CD4-positive, alpha-beta T cell treated with Interleukin-15 for 4 hours (primary cell): ENCODE results near the gene FMN1.
A peak's percentile ranks its signal among the peaks of the same experiment; 100 is the strongest.

Experiments used
- DNase-seq: peaks from one replicate; pipeline ENCODE4 v3.0.0-alpha.2; 2020; ENCODE audit warnings: low spot score

FMN1 gene

GRCh38 chr15:33154351-33155166 lies 40.0 kb downstream of the FMN1 start:
- no peak for DNase-seq

GRCh38 chr15:33153548-33153947 lies 41.0 kb downstream of the FMN1 start:
- DNase-seq, result no peak

DNA sequence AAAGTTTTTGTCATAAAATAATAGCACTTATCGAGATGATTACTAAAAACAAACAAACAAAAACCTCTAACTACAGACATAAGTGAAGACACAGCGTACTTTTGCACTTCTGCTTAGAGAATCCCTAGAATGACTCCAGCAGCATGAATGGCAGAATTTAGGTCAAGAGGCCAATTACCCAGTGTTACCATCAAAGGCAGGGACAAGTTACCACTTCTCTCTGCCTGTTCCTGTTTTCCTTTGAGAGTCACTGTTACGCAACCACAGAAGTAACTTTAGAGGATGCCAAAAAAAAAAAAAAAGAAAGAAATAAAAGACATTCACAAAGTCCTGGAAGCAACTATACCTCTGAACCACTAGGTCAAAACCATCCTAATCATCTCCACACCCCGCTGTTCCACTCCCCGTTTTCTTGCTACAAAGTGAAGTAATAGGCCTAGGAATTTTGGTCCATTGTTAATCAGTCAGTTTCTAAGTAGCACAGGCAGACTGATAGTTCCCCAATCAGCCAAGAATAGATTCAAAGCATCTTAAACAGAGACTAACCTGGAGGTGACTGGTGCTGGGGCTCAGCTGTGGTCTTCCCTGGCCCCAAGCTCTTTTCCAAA lies 41.9 kb downstream of the FMN1 start:
- no peak for DNase-seq

GRCh38 chr15:33150971-33151370 lies 43.5 kb downstream of the FMN1 start:
- no peak for DNase-seq

DNA sequence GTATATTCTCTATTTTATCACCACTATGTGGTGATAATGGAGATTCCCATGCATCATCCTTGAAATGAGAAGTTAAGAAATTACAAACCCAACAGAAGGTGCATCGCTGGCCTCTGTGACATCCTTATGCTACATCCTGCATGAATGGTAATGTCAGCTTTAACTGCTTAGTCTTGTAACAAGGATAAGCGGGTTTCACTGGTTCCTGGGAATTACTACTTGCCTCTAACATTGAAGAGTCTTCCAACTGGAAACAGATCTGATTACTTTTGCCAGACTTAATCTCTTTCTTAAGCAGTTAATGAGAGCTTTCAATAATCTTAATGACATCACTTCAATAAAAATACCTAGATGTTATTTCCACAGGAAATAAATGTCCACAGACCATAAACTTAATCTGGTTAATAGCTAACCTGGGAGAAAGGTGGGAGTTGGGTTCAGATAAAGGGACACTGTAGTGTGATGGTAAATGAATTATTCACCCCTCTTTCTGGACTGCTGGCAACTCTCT lies 44.0 kb downstream of the FMN1 start:
- DNase-seq, result no peak

DNA sequence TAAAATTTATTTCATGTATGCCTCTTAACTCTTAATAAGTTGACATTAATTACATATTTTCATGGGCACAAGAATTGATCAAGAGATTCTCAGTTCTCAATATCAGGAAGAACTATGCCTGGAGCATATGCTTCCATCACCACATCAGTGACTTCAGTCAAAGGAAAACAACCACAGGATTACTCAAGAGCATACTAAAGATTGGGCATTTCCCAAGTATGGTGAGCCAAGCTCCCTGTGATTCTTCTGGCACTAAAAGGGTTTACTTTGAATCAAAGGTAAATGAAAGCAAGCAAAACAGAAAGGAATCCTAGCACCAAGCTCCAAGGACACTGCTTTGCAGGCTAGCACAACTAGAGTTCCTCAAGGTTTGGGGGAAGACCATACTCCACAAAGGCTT lies 44.6 kb downstream of the FMN1 start:
- no peak for DNase-seq

GRCh38 chr15:33148129-33148751 lies 46.3 kb downstream of the FMN1 start:
- no peak for DNase-seq

GRCh38 chr15:33146051-33146450 lies 48.5 kb downstream of the FMN1 start:
- no peak for DNase-seq

DNA sequence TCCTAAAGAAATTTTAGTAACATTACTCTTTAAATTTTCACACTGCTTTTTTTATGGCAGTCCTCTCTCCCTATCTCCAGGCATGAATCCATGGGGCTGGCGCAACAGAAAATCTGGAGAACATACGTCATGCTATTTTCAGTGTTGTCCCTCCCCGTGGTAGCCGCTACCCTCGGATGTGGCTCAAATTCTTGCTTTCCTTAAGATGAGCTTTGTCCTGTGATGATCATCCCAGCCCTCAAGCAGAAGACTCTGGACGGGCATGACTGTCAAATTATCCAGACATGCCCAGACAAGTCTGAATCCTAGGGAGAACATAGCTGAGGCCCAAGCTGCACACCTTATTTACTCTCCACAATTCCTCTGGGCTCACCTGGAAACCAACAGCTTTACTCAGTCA lies 49.1 kb downstream of the FMN1 start:
- no peak for DNase-seq

- DNase-seq, result no peak
These were observed 51.8 kb downstream of the FMN1 start for GRCh38 chr15:33142708-33143107.

- no peak for DNase-seq
These were observed 56.5 kb downstream of the FMN1 start for GRCh38 chr15:33138000-33138399.

DNA sequence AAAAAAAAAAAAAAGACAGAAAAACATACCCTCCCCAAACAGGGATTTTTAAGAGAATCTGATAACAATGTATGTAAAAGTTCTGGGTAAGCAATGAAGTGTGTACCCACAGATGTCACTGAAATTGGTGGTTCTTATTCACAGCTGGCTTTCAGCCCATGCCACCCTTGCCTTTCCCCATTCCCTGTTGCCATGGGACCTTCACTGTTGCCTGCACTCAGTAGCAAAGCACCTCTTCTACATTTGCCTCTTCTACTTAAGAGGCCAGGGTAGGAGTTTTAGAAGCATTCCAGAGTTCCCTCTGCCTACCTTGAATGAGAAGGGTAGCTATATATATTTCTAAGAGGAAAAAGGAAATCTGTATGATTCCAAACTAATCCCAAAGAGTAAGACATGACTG lies 57.4 kb downstream of the FMN1 start:
- DNase-seq, result no peak

DNA sequence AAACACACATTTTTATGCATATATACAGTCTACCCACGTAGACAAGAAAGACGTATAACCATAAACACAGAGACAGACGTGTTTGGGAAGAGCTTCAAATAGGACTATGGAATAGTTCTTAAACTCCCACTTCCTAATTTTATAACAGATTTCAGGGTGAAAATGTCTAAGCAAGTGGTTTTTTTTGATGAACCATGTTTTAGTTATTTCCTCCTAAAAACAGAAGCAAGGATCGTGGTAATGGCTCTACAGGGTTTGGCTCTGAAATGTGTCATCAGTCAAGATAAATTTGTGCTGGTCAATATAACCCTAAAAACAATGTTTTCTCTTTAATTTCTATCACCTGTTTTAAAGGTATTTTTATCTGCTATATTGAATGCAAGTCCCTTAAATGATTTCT lies 58.2 kb downstream of the FMN1 start:
- DNase-seq, result no peak

DNA sequence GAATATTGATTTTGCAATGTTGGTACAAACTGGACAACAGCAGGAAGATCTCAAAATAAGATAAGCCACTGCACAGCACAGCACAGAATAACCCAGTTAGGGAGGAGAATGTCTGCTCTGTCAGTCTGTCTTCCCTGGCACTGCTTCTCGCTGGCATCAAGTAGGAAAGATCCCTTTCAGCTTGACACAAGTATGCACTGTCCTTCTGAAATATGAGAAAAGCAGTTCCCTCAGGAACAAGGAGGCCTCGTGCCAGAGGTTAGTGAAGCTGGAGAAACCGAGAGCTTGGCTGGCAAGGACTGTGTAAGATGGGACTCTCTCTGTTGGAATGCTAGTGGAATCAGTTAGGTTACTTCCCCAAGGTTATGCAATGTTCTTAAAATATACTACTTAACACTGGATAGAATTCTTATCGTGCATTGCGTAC lies 59.1 kb downstream of the FMN1 start:
- no peak for DNase-seq

DNA sequence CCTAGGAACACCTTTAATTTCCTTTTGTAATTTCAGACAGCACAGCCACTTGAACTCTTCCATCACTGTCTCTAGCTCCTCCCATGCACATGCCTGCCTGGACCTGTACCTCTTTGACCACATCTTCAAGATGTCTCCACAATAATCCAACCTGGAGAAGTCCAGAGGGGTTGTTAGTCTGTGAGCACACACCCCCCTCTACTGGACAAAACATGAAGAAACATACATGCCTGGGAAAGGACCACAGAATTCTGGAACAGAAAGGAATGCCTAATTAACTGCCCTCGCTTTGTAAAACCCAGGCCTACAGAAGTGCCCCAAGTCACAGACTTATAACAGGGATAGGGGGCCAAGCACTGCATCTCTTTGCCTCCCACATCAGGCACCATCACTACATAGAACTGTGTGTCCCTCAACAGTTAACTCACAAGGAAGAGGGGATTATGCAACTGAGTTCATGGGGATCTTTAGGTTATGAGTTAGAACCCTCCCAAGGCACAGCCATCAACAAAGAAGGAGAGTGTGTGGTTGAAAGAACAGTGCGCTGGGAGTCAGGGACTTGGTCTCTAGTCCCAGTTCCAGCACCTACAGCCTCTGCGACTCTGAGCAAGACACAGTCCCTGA lies 61.7 kb downstream of the FMN1 start:
- DNase-seq, result peak; percentile 12

GRCh38 chr15:33132233-33132580 lies 62.3 kb downstream of the FMN1 start:
- DNase-seq, result no peak

- no peak for DNase-seq
These were observed 62.8 kb downstream of the FMN1 start for GRCh38 chr15:33131552-33132232.

DNA sequence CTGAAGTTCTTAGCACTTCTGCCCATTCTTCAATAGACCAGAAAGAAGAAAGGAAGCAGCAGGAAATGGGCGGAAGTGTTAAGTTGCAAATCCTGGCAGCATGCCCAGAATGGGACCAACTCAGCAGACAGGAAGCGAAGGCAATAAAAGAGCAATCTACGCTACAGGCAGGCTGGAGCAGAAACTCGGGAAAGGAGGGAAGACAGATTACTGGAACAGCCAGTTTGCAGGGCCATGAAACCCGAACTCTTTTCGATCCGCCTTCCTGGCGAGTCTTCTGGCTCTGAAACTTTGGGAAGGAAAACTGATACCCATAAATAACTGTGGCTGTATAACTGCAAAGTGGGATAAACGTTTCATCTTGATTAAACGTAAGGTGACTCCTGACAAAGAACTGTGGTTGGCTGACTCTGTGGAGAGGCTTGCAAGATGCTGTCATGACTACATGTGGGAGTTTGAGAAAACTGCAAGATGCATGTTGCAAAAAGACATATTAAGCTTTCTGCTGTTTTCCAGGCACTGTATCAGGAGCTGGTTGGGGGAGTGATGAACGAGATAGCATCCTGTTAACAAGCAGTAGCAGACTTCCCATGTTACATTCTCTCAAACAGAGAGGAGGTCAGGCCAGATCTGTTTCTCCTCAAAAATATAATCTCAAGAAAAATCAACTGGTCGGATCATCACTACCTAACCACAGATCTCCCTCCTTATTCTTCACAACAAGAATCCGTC lies 67.8 kb downstream of the FMN1 start:
- DNase-seq, result peak; percentile 47

DNA sequence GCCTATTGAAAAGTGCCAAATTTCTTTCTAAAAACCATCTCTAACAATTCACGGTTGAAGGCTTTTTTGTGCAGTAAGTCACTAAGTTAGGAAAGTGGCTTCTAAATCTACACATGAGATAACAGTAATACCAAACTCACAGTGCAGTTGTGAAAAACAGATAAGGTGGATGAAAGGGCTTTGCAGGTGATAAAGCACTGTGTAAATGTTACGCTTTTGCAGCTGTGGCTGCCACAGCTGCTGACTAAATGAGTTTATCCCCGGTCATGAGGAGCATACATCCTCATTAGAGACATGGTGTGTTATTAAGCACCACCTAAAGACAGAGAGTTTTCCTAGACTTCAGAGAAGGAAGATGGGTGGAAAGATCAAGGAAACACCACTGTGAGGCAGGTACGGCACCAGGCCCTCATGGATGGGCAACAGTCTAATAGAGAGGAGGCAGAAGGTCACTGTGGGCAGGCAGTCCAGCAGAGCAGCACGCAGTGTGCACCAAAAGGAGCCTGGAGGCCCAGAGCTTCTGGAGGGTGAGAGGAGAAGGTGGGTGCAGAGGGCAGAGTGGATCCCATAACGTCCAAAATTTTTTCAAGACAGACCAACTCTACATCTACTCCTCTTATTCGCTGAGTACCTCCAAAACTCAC lies 68.5 kb downstream of the FMN1 start:
- DNase-seq, result no peak

DNA sequence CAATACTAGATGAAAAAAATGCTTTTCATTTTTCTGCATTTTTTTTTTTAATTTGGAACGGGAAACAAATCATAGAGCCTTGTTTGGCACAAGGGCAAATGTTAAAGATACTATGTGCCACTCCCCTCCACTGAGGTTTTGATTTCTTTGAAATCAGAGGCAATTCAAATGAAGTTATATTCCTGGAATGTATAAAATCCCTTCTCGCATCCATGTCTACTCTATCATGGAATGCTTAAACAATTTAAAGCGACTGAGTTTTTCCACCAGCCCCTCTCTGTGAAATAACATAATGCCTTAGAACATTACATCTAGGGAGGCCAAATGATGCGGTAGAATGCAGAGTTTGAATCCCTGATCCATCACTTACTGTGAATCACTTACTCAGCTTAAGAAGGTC lies 69.7 kb downstream of the FMN1 start:
- DNase-seq, result no peak

DNA sequence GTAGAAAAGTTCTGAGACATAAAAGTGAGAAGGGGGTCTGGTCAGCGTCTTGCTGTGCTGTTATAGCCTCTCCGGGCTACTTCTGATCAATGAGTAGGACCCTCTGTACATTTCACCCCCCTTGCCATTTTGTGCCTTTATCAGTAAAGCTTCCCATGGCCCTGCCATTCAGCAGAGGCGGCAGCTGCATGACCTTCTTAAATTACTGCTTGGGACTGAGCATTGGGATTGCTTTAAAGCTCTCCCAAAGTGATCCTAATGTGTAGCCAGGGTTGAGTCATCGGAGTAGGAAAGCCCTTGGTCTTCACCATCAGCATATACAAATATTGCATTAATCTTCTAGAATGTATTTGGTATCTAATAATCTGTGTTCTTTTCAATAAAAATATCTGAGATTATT lies 70.2 kb downstream of the FMN1 start:
- no peak for DNase-seq
